ENCODE data around the gene STK25.

Gene STK25

DNA sequence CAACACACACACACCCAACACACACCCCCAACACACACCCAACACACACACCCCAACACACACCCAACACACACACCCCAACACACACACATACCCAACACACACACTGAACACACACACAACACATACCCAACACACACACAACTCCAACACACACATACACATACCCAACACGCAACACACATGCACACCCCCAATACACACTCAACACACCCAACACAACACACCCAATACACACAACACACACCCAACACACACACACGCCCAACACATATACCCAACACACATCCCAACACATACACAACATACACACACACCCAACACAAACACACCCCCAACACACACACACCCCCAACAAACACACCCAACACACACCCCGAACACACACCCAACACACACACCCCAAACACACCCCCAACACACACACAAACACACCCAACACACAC lies 8.2 kb upstream of the STK25 start:
- no peak overlapping the region for H3K4me3 ChIP-seq (ENCODE audit: low read length)
- DNase-seq (ENCODE audit: low read depth) = no peak
- TF ChIP-seq, protein P1, sequence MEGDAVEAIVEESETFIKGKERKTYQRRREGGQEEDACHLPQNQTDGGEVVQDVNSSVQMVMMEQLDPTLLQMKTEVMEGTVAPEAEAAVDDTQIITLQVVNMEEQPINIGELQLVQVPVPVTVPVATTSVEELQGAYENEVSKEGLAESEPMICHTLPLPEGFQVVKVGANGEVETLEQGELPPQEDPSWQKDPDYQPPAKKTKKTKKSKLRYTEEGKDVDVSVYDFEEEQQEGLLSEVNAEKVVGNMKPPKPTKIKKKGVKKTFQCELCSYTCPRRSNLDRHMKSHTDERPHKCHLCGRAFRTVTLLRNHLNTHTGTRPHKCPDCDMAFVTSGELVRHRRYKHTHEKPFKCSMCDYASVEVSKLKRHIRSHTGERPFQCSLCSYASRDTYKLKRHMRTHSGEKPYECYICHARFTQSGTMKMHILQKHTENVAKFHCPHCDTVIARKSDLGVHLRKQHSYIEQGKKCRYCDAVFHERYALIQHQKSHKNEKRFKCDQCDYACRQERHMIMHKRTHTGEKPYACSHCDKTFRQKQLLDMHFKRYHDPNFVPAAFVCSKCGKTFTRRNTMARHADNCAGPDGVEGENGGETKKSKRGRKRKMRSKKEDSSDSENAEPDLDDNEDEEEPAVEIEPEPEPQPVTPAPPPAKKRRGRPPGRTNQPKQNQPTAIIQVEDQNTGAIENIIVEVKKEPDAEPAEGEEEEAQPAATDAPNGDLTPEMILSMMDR (conservative IDR thresholded peaks at IDR 0.05; ENCODE audit: low read depth, low read length) = no peak

- H3K4me3 ChIP-seq (ENCODE audit: low read length) = no peak overlapping the region
- TF ChIP-seq, protein P1 (conservative IDR thresholded peaks at IDR 0.05; ENCODE audit: low read depth, low read length) = no peak
- DNase-seq (ENCODE audit: low read depth) = no peak
These were observed 6.8 kb upstream of the STK25 start for GRCh38 chr2:241514986-241515737.

DNA sequence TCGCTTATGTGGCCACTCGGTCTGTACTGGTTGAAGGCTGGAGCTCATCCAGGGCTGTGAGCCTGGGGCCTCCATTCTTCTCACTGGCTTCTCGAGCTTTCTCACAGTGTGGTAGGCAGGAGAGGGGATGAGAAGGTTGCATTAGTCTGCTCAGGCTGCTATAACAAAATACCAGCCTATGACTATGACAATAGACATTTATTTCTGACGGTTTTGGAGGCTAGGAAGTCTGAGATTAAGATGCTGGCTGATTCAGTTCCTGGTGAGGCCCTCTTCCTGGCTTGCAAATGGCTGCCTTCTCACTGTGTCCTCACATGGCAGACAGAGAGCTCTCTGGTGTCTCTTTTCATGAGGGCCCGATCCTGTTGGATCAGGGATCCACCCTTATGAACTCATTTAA lies 6.2 kb upstream of the STK25 start:
- no peak for DNase-seq (ENCODE audit: low read depth)
- no peak overlapping the region for H3K4me3 ChIP-seq (ENCODE audit: low read length)
- TF ChIP-seq, protein P1 (conservative IDR thresholded peaks at IDR 0.05; ENCODE audit: low read depth, low read length) = no peak

- DNase-seq (ENCODE audit: low read depth) = no peak
- H3K4me3 ChIP-seq (ENCODE audit: low read length) = no peak overlapping the region
- TF ChIP-seq, protein P1 (conservative IDR thresholded peaks at IDR 0.05; ENCODE audit: low read depth, low read length) = no peak
These were observed 2.8 kb upstream of the STK25 start for GRCh38 chr2:241511091-241511741.

- H3K4me3 ChIP-seq (ENCODE audit: low read length) = peak overlapping the region; percentile 50
- TF ChIP-seq, protein P1 (conservative IDR thresholded peaks at IDR 0.05; ENCODE audit: low read depth, low read length) = no peak
- DNase-seq (ENCODE audit: low read depth) = no peak
These were observed 886 bp upstream of the STK25 start for GRCh38 chr2:241509155-241509784.

DNA sequence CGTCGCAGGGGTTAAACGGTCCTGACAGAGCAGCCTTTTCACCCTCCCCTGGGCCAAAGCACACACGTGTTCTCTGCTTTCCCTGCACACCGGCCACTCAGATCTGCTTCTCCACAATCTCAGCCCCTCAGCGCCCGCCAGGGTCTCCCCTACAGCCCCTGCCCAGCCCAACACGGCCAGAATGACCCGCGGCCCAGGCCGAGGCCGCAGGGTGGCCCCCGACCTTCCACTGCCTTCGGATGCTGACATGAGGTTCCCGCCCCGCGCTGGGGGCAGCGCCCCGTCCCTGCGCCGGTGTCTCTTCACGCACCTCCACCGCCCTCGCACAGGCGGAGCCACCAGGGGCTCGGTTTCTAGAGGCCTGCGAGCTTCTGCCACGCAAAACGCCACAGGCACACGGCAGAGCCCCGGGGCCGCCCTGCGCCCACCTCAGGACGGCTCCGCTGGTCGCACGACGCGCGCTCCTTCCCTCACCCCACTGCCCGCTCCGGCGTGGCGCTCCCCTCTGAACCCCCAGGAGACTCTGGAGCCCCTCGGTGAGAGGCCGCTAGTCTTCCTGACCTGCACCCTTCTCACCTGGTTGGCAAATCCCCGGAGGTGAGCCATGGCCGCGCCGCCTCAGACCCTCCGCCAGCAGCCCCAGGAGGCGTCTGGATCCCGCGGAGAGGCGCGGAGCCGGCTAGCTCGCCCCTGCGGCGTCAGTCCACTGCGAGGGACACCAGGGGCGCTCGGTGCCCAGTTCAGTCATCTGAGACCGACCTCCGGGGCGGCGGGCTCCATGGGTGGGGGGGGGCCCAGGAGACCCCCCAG lies 749 bp downstream of the STK25 start:
- peak overlapping the region; percentile 73 for H3K4me3 ChIP-seq (ENCODE audit: low read length)
- DNase-seq (ENCODE audit: low read depth) = no peak
- TF ChIP-seq, protein P1 (conservative IDR thresholded peaks at IDR 0.05; ENCODE audit: low read depth, low read length) = peak; percentile 36

Measured in retinal pigment epithelial cell (primary cell).